ENCODE data around the gene PCK1. TPM values are rescaled to one million over a fixed set of nuclear protein-coding genes. Genes with fewer than 3 reads are reported as not detected.

PCK1 gene
- total and polyA plus RNA-seq, 2 of the 8 experiments (the other 6 are each of a cell fraction or from before 2014, with no cell fraction given): not detected

DNA sequence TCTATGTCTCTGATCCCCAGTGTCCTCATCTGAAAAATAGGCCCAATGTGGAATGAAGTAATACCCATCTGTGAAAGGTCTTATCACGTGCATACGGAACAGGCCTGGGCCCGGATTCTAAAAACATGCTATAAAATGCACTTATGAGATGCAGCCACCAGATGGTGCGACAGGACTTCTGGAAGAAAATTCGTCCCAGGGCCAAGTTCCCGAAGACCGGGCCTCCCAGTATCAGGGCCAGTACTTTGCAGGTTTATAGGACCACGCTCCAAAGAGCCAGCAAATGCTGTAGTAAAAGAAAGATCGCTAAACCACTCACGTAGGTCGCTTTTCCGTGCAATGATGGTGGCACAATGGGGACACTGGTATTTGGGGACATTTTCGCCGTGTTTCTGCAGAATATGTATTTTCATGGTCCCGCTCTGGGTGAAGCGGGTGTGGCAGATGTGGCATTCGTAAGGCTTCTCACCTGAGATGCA, 46.6 kb upstream of the PCK1 start (continued):
- TF ChIP-seq, protein P1, sequence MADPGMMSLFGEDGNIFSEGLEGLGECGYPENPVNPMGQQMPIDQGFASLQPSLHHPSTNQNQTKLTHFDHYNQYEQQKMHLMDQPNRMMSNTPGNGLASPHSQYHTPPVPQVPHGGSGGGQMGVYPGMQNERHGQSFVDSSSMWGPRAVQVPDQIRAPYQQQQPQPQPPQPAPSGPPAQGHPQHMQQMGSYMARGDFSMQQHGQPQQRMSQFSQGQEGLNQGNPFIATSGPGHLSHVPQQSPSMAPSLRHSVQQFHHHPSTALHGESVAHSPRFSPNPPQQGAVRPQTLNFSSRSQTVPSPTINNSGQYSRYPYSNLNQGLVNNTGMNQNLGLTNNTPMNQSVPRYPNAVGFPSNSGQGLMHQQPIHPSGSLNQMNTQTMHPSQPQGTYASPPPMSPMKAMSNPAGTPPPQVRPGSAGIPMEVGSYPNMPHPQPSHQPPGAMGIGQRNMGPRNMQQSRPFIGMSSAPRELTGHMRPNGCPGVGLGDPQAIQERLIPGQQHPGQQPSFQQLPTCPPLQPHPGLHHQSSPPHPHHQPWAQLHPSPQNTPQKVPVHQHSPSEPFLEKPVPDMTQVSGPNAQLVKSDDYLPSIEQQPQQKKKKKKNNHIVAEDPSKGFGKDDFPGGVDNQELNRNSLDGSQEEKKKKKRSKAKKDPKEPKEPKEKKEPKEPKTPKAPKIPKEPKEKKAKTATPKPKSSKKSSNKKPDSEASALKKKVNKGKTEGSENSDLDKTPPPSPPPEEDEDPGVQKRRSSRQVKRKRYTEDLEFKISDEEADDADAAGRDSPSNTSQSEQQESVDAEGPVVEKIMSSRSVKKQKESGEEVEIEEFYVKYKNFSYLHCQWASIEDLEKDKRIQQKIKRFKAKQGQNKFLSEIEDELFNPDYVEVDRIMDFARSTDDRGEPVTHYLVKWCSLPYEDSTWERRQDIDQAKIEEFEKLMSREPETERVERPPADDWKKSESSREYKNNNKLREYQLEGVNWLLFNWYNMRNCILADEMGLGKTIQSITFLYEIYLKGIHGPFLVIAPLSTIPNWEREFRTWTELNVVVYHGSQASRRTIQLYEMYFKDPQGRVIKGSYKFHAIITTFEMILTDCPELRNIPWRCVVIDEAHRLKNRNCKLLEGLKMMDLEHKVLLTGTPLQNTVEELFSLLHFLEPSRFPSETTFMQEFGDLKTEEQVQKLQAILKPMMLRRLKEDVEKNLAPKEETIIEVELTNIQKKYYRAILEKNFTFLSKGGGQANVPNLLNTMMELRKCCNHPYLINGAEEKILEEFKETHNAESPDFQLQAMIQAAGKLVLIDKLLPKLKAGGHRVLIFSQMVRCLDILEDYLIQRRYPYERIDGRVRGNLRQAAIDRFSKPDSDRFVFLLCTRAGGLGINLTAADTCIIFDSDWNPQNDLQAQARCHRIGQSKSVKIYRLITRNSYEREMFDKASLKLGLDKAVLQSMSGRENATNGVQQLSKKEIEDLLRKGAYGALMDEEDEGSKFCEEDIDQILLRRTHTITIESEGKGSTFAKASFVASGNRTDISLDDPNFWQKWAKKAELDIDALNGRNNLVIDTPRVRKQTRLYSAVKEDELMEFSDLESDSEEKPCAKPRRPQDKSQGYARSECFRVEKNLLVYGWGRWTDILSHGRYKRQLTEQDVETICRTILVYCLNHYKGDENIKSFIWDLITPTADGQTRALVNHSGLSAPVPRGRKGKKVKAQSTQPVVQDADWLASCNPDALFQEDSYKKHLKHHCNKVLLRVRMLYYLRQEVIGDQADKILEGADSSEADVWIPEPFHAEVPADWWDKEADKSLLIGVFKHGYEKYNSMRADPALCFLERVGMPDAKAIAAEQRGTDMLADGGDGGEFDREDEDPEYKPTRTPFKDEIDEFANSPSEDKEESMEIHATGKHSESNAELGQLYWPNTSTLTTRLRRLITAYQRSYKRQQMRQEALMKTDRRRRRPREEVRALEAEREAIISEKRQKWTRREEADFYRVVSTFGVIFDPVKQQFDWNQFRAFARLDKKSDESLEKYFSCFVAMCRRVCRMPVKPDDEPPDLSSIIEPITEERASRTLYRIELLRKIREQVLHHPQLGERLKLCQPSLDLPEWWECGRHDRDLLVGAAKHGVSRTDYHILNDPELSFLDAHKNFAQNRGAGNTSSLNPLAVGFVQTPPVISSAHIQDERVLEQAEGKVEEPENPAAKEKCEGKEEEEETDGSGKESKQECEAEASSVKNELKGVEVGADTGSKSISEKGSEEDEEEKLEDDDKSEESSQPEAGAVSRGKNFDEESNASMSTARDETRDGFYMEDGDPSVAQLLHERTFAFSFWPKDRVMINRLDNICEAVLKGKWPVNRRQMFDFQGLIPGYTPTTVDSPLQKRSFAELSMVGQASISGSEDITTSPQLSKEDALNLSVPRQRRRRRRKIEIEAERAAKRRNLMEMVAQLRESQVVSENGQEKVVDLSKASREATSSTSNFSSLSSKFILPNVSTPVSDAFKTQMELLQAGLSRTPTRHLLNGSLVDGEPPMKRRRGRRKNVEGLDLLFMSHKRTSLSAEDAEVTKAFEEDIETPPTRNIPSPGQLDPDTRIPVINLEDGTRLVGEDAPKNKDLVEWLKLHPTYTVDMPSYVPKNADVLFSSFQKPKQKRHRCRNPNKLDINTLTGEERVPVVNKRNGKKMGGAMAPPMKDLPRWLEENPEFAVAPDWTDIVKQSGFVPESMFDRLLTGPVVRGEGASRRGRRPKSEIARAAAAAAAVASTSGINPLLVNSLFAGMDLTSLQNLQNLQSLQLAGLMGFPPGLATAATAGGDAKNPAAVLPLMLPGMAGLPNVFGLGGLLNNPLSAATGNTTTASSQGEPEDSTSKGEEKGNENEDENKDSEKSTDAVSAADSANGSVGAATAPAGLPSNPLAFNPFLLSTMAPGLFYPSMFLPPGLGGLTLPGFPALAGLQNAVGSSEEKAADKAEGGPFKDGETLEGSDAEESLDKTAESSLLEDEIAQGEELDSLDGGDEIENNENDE (IDR thresholded peaks at IDR 0.05; ENCODE audit: insufficient replicate concordance, low read length): no peak

Data from H1 (cell line).